Adipocyte (in vitro differentiated cells): ENCODE data around the gene SPACA9.
A peak's percentile ranks its signal among the peaks of the same experiment; 100 is the strongest.

Experiments
- DNase-seq: peaks from one replicate; pipeline ENCODE4 v3.0.0-alpha.2; 2015; ENCODE audit warnings: low read depth
- H3K27me3 ChIP-seq: replicated peaks from 2 replicates; pipeline ENCODE4 v1.7.0; 2013; ENCODE audit warnings: mild to moderate bottlenecking, low read length, moderate library complexity; ENCODE audit not compliant: control insufficient read depth, insufficient read depth
- H3K36me3 ChIP-seq: 2 replicates; pipeline ENCODE4 v1.7.0; 2013; ENCODE audit warnings: low read length, mild to moderate bottlenecking, moderate library complexity; ENCODE audit not compliant: control insufficient read depth, insufficient read depth, severe bottlenecking
- H3K4me1 ChIP-seq: 2 replicates; pipeline ENCODE4 v1.7.0; 2013; ENCODE audit warnings: mild to moderate bottlenecking, low read length, moderate library complexity; ENCODE audit not compliant: control insufficient read depth, insufficient read depth
- H3K4me3 ChIP-seq: 2 replicates; pipeline ENCODE4 v1.7.0; 2013; ENCODE audit warnings: mild to moderate bottlenecking, low read length, moderate library complexity
- H3K9ac ChIP-seq: 2 replicates; pipeline ENCODE4 v1.7.0; 2013; ENCODE audit warnings: mild to moderate bottlenecking, low read length, moderate library complexity
- H3K9me3 ChIP-seq: 2 replicates; pipeline ENCODE4 v1.7.0; 2013; ENCODE audit warnings: mild to moderate bottlenecking, low read length, moderate library complexity; ENCODE audit not compliant: control insufficient read depth

Gene SPACA9

GRCh38 chr9:132846918-132847515, 31.7 kb upstream of the SPACA9 start:
- no peak for DNase-seq
- no peaks in the 10 kb centered on the region for H3K9me3 ChIP-seq
- H3K36me3 ChIP-seq = no peaks in the 10 kb centered on the region
- no peak overlapping the region for H3K4me3 ChIP-seq
- H3K27me3 ChIP-seq = no peaks in the 10 kb centered on the region
- no peak overlapping the region for H3K9ac ChIP-seq
- no peaks in the 10 kb centered on the region for H3K4me1 ChIP-seq

- Histone ChIP-seq H3K4me1 (no peaks in the 10 kb centered on the region), H3K4me3 (no peak overlapping the region), H3K9ac (no peak overlapping the region), H3K27me3 (no peaks in the 10 kb centered on the region), H3K36me3 (no peaks in the 10 kb centered on the region), H3K9me3 (no peaks in the 10 kb centered on the region)
- DNase-seq = peak; percentile 12
Measured at GRCh38 chr9:132849185-132849706, 29.5 kb upstream of the SPACA9 start.

- Histone ChIP-seq H3K27me3 (no peaks in the 10 kb centered on the region), H3K36me3 (no peaks in the 10 kb centered on the region), H3K4me3 (no peak overlapping the region), H3K9ac (no peak overlapping the region), H3K9me3 (no peaks in the 10 kb centered on the region), H3K4me1 (peaks cover 18% of the 10 kb centered on the region)
- DNase-seq = no peak
Measured at GRCh38 chr9:132853482-132853881, 25.2 kb upstream of the SPACA9 start.

- no peak overlapping the region for H3K4me3 ChIP-seq
- no peaks in the 10 kb centered on the region for H3K9me3 ChIP-seq
- H3K36me3 ChIP-seq = no peaks in the 10 kb centered on the region
- H3K4me1 ChIP-seq = peaks cover 18% of the 10 kb centered on the region
- H3K9ac ChIP-seq = no peak overlapping the region
- H3K27me3 ChIP-seq = no peaks in the 10 kb centered on the region
- no peak for DNase-seq
Measured at GRCh38 chr9:132854832-132855231, 23.9 kb upstream of the SPACA9 start.

GRCh38 chr9:132855904-132856303, 22.8 kb upstream of the SPACA9 start:
- no peaks in the 10 kb centered on the region for H3K36me3 ChIP-seq
- no peaks in the 10 kb centered on the region for H3K9me3 ChIP-seq
- DNase-seq = no peak

GRCh38 chr9:132857031-132857430, 21.7 kb upstream of the SPACA9 start:
- peaks cover 18% of the 10 kb centered on the region for H3K4me1 ChIP-seq
- no peaks in the 10 kb centered on the region for H3K9me3 ChIP-seq
- DNase-seq = peak; percentile 92
- H3K9ac ChIP-seq = peak overlapping the region; percentile 36
- no peaks in the 10 kb centered on the region for H3K36me3 ChIP-seq
- H3K27me3 ChIP-seq = no peaks in the 10 kb centered on the region
- peak overlapping the region; percentile 35 for H3K4me3 ChIP-seq

More at GRCh38 chr9:132855904-132856303, 22.8 kb upstream of the SPACA9 start:
- H3K4me3 ChIP-seq = no peak overlapping the region
- peaks cover 18% of the 10 kb centered on the region for H3K4me1 ChIP-seq
- H3K9ac ChIP-seq = no peak overlapping the region
- no peaks in the 10 kb centered on the region for H3K27me3 ChIP-seq

- Histone ChIP-seq H3K36me3 (no peaks in the 10 kb centered on the region), H3K9me3 (no peaks in the 10 kb centered on the region), H3K9ac (peak overlapping the region; percentile 36), H3K4me1 (peaks cover 18% of the 10 kb centered on the region), H3K4me3 (peak overlapping the region; percentile 35), H3K27me3 (no peaks in the 10 kb centered on the region)
- DNase-seq = no peak
Measured at GRCh38 chr9:132857616-132858342, 20.9 kb upstream of the SPACA9 start.

GRCh38 chr9:132858751-132859150, 19.9 kb upstream of the SPACA9 start:
- H3K4me1 ChIP-seq = peaks cover 18% of the 10 kb centered on the region
- H3K9me3 ChIP-seq = no peaks in the 10 kb centered on the region
- no peak overlapping the region for H3K9ac ChIP-seq
- H3K36me3 ChIP-seq = no peaks in the 10 kb centered on the region
- no peak overlapping the region for H3K4me3 ChIP-seq
- H3K27me3 ChIP-seq = no peaks in the 10 kb centered on the region
- DNase-seq = no peak

- DNase-seq = no peak
- peaks cover 17% of the 10 kb centered on the region for H3K4me1 ChIP-seq
- H3K36me3 ChIP-seq = no peaks in the 10 kb centered on the region
- H3K9me3 ChIP-seq = no peaks in the 10 kb centered on the region
- no peak overlapping the region for H3K4me3 ChIP-seq
- H3K9ac ChIP-seq = no peak overlapping the region
- H3K27me3 ChIP-seq = peaks cover 4% of the 10 kb centered on the region
Measured at GRCh38 chr9:132861666-132862065, 17.0 kb upstream of the SPACA9 start.

- H3K9me3 ChIP-seq = no peaks in the 10 kb centered on the region
- H3K4me3 ChIP-seq = no peak overlapping the region
- peaks cover 4% of the 10 kb centered on the region for H3K27me3 ChIP-seq
- H3K36me3 ChIP-seq = no peaks in the 10 kb centered on the region
- H3K9ac ChIP-seq = no peak overlapping the region
- peaks cover 9% of the 10 kb centered on the region for H3K4me1 ChIP-seq
- DNase-seq = no peak
Measured at GRCh38 chr9:132862533-132862932, 16.2 kb upstream of the SPACA9 start.

- DNase-seq = no peak
Measured at GRCh38 chr9:132863096-132863495, 15.6 kb upstream of the SPACA9 start.

More at GRCh38 chr9:132863096-132863495, 15.6 kb upstream of the SPACA9 start:
- Histone ChIP-seq H3K36me3 (no peaks in the 10 kb centered on the region), H3K4me1 (peaks cover 3% of the 10 kb centered on the region), H3K27me3 (peaks cover 4% of the 10 kb centered on the region), H3K4me3 (no peak overlapping the region), H3K9me3 (no peaks in the 10 kb centered on the region), H3K9ac (no peak overlapping the region)
